K562 (cell line): ENCODE measurements around the gene CCDC187. TPM values are rescaled to one million over a fixed set of nuclear protein-coding genes. Genes with fewer than 3 reads are reported as not detected.

Experiments
- ATAC-seq: fragments of 200-7000 bp; cut with Tn5 transposase; 3 replicates; pipeline ENCODE4 v1.9.1; 2020; ENCODE audit warnings: moderate library complexity
- BruUV-seq: library from RNA; stranded (reverse); fragments of 400-500 nt; replicated peaks from 2 replicates; lab custom pipeline; 2021; lab: Mats Ljungman, UMichigan
- CTCF ChIA-PET: fragments of 300-600 bp; formaldehyde crosslinking; extraction: SDS; loops from one replicate; lab custom pipeline; 2021; ENCODE audit warnings: low intra/inter-chr PET ratio; lab: Yijun Ruan, JAX
- POLR2A ChIA-PET: fragments of 300-600, 350-650 bp; sonication (Branson Sonifier 250); formaldehyde crosslinking; extraction: SDS; loops from one replicate; lab custom pipeline; 2021; ENCODE audit warnings: antibody characterized with exemption, inconsistent platforms; lab: Yijun Ruan, JAX
- DNase-seq, 4 experiments: peaks; one replicate each; pipeline versions ENCODE4 v3.0.0 to v3.0.0-alpha.2; 2011 to 2018; ENCODE audit warnings: low spot score in 3 of 4, mixed read lengths in 3 of 4; ENCODE audit errors: extremely low read depth in 1 of 4
- FAIRE-seq: peaks from 2 replicates; lab custom pipeline; 2011; peaks lifted over from hg19 to GRCh38; lab: Jason Lieb, UNC
- H2AFZ ChIP-seq: 2 replicates; pipeline ENCODE4 v1.6.0; 2011; ENCODE audit warnings: low read depth, low read length, control low read depth, inconsistent platforms
- H3K27ac ChIP-seq: fragments of 200-600 bp; 3 replicates; pipeline ENCODE4 v1.8.0; 2011; ENCODE audit warnings: low read depth, mild to moderate bottlenecking, control low read depth, inconsistent platforms, low read length, moderate library complexity, mixed read lengths; ENCODE audit errors: extremely low read depth
- H3K27me3 ChIP-seq, 2 experiments: fragments of 300-600 bp in 1 of 2; 2 replicates in 1 of 2; 3 replicates in 1 of 2; pipeline versions ENCODE4 v1.6.0 to v1.8.0; 2011; ENCODE audit warnings: inconsistent platforms in 2 of 2, low read length in 2 of 2, mild to moderate bottlenecking in 1 of 2, mixed read lengths in 1 of 2, moderate library complexity in 1 of 2; ENCODE audit not compliant: control insufficient read depth in 2 of 2, insufficient read depth in 2 of 2
- H3K36me3 ChIP-seq: fragments of 300-600 bp; 3 replicates; pipeline ENCODE4 v1.8.0; 2011; ENCODE audit warnings: mild to moderate bottlenecking, low read length, inconsistent platforms; ENCODE audit not compliant: control insufficient read depth, insufficient read depth
- H3K4me1 ChIP-seq, 2 experiments: fragments of 200-600 bp in 1 of 2; replicated peaks in 1 of 2; 2 replicates in 1 of 2; 3 replicates in 1 of 2; pipeline versions ENCODE4 v1.5.1 to v1.8.0; 2011; ENCODE audit warnings: inconsistent platforms in 2 of 2, low read length in 2 of 2, mild to moderate bottlenecking in 1 of 2, mixed read lengths in 1 of 2, moderate library complexity in 1 of 2; ENCODE audit not compliant: control insufficient read depth in 2 of 2, insufficient read depth in 2 of 2
- H3K4me2 ChIP-seq: 2 replicates; pipeline ENCODE4 v1.6.1; 2011; ENCODE audit warnings: low read length, control low read depth, inconsistent platforms, mixed read lengths; ENCODE audit not compliant: insufficient read depth
- H3K4me3 ChIP-seq: fragments of 200-600 bp; sonication (generic), shearing (Covaris generic); 2 replicates; pipeline ENCODE4 v1.5.1; 2016; ENCODE audit warnings: control low read depth, inconsistent platforms
- H3K79me2 ChIP-seq: fragments of 200-600 bp; 3 replicates; pipeline ENCODE4 v1.8.0; 2011; ENCODE audit warnings: low read length, inconsistent platforms; ENCODE audit not compliant: control insufficient read depth, insufficient read depth
- H3K9ac ChIP-seq, 2 experiments: 2 replicates each; pipeline versions ENCODE4 v1.6.0 to v1.6.1; 2011; ENCODE audit warnings: low read depth in 2 of 2, low read length in 2 of 2, control low read depth in 1 of 2, inconsistent platforms in 1 of 2, mild to moderate bottlenecking in 1 of 2, mixed read lengths in 1 of 2; ENCODE audit not compliant: insufficient read depth in 1 of 2
- H3K9me1 ChIP-seq: one replicate; pipeline ENCODE4 v1.6.0; 2011; ENCODE audit warnings: inconsistent platforms, mild to moderate bottlenecking, low read length, moderate library complexity; ENCODE audit not compliant: control insufficient read depth, insufficient read depth
- H3K9me3 ChIP-seq: replicated peaks from 2 replicates; pipeline ENCODE4 v1.5.1; 2011; ENCODE audit warnings: low read depth, low read length, inconsistent platforms; ENCODE audit not compliant: control insufficient read depth, insufficient read depth
- H4K20me1 ChIP-seq: replicated peaks from 2 replicates; pipeline ENCODE4 v1.6.1; 2011; ENCODE audit warnings: low read length, inconsistent platforms, mixed read lengths; ENCODE audit not compliant: control insufficient read depth, insufficient read depth
- GTF2A2 ChIP-seq: IDR thresholded peaks from 2 replicates; pipeline ENCODE4 v1.6.1; 2016; ENCODE audit warnings: mild to moderate bottlenecking, missing genetic modification characterization, missing compliant biosample characterization
- SMARCA5 ChIP-seq: fragments of 450-650 bp; IDR thresholded peaks from 2 replicates; pipeline ENCODE4 v1.6.1; 2016
- WGBS: fragments of 100-300 bp; shearing (Covaris generic); methylation state at CpG from one replicate; pipeline ENCODE4 v1.1.6; 2016; ENCODE audit warnings: low coverage, mixed read lengths; ENCODE audit not compliant: insufficient coverage; ENCODE audit errors: missing lambda C conversion rate; 5-methylcytosine and 5-hydroxymethylcytosine counted together
- in situ Hi-C: fragments of 300-500 bp; cut with MboI; formaldehyde crosslinking; loops from 4 replicates; pipeline ENCODE4 v1.15.0; 2018; ENCODE audit warnings: inconsistent platforms, mixed read lengths
- intact Hi-C: fragments of 100-400 bp; cut with micrococcal nuclease; formaldehyde crosslinking; loops from 2 replicates; pipeline ENCODE4 v1.14.2; 2022
- polyA plus RNA-seq, 8 experiments: library from polyadenylated mRNA; depleted of rRNA in 4 of 8; stranded (reverse) in 5 of 8; unstranded in 3 of 8; fragments of >200 nt; fragmentation: Nextera tagmentation in 2 of 8; fragmentation: Illumina TruSeq in 1 of 8; extraction: Ambion mirVana in 2 of 8; extraction: Trizol in 1 of 8; gene quantifications; 2 replicates each; pipeline versions ENCODE4 v1.2.1 to v1.2.3, GENCODE V29; 2011 to 2014; ENCODE audit warnings: inconsistent platforms in 1 of 8, missing spikeins in 1 of 8
- total RNA-seq, 7 experiments: library from RNA; depleted of rRNA in 6 of 7; stranded (reverse); fragments of >200 nt in 6 of 7; fragmentation: Illumina TruSeq in 2 of 7; extraction: Trizol in 2 of 7; gene quantifications; 2 replicates each; pipeline versions ENCODE4 v1.2.1 to v1.2.3, GENCODE V29; 2011 to 2021; ENCODE audit warnings: low replicate concordance in 1 of 7
- TF ChIP-seq, protein P1 (sequence below), 3 experiments: fragments of 200-800 bp in 1 of 3; sonication (Bioruptor generic) in 1 of 3; sonication (generic) in 1 of 3; formaldehyde crosslinking in 1 of 3; IDR thresholded peaks; 2 replicates each; pipeline versions ENCODE4 v1.6.1 to v1.8.0; 2016 to 2022; ENCODE audit warnings: mild to moderate bottlenecking in 2 of 3, missing compliant biosample characterization in 2 of 3, missing genetic modification characterization in 2 of 3, missing genetic modification reagents in 1 of 3

CCDC187 gene
- total and polyA plus RNA-seq, 9 of the 15 experiments (the other 6 are each of a cell fraction or from before 2014, with no cell fraction given) = not detected

DNA sequence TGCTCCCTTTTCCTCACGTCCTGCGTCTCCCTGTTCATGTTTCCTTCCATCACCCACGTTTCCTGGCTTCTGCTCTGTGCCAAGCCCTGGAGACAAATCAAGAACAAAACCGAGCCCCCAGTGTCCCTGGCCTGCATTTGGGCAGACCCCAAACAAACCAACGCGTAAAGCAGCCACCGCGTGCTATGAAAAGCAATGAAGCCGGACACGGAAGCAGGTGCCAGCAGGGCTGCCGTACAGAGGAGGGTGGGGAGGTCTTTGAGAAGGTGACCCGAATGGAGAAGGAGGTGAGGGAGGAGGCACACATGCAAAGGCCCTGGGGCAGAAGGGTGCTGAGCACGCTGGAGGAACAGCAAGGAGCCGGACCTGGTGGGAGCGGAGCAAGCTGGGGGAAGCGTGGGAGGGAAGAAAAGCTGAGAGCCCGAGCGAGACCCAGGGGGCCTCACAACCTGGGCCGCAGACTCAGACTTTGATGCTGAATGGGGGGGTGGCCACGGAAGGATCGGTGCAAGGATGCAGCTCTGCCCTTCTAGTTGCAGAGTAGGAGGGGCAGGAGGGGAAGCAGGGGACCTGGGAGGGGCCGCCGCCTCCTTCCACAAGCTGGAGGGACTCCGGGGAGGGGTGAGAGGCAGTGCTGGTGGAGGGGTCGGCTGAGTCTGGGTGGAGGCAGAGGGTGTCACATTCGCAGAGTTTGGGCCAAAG lies 56.9 kb downstream of the CCDC187 start:
- Histone ChIP-seq H3K27me3 (peaks cover 10 to 48% of the 10 kb centered on the region in 2 experiments; a peak in 4 of 5 replicates), H2AFZ (no peak overlapping the region), H3K4me1 (peaks cover 32 to 59% of the 10 kb centered on the region in 2 experiments), H3K79me2 (peaks cover 34% of the 10 kb centered on the region), H4K20me1 (peaks cover 21% of the 10 kb centered on the region; the same call in 1 of the 2 replicates), H3K4me2 (no peak overlapping the region), H3K36me3 (peaks cover 21% of the 10 kb centered on the region), H3K9me1 (no peaks in the 10 kb centered on the region), H3K9me3 (no peaks in the 10 kb centered on the region), H3K27ac (no peak overlapping the region), H3K9ac (0 out of 4 replicates have a peak overlapping the region, but pooled peaks of 1 of the 2 experiments have one; percentile 60), H3K4me3 (no peak overlapping the region)
- WGBS = 56% methylated on average over 19 of the region's 26 CpGs
- TF ChIP-seq GTF2A2 = no peak
- TF ChIP-seq, protein P1, sequence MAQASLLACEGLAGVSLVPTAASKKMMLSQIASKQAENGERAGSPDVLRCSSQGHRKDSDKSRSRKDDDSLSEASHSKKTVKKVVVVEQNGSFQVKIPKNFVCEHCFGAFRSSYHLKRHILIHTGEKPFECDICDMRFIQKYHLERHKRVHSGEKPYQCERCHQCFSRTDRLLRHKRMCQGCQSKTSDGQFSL (CRISPR knock-in tag; IDR thresholded peaks at IDR 0.05) = peak; percentile 43; the same call in 1 of the 2 replicates
- TF ChIP-seq, protein P1 (tag; IDR thresholded peaks at IDR 0.05) = no peak
- peak; percentile 31; the same call in 1 of the 2 replicates for TF ChIP-seq SMARCA5
- intact Hi-C loops = no loop called here
- in situ Hi-C loops = no loop called here
- ChIA-PET POLR2A (interaction anchor here (0.6 to 1.2 kb wide), 3 partner anchors 9 to 230 kb away, joined by 3 to 5 read pairs (median 4); no protein-coding TSS in a partner anchor), CTCF (no interaction called here)
- FAIRE-seq = no peak
- ATAC-seq = no peak
- BruUV-seq = no TSS peak
- no peak for DNase-seq
